HFF-Myc (cell line): ENCODE measurements around the gene MOCS1.
A peak's percentile ranks its signal among the peaks of the same experiment; 100 is the strongest.

ENCODE experiments used
- DNase-seq: peaks from one replicate; pipeline ENCODE4 v3.0.0-alpha.2; 2011; ENCODE audit warnings: low read depth; ENCODE audit errors: extremely low read depth
- H3K4me3 ChIP-seq: replicated peaks from 2 replicates; pipeline ENCODE4 v1.5.1; 2011; ENCODE audit warnings: low read depth, mild to moderate bottlenecking, control low read depth, low read length
- TF ChIP-seq, protein P1 (sequence below): IDR thresholded peaks from 2 replicates; pipeline ENCODE4 v1.5.1; 2012; ENCODE audit warnings: mild to moderate bottlenecking, low read depth, low read length, control low read depth; ENCODE audit errors: missing control alignments

The MOCS1 gene

GRCh38 chr6:39938773-39939654, 4.8 kb upstream of the MOCS1 start:
- H3K4me3 ChIP-seq, result no peak overlapping the region
- DNase-seq, result no peak
- TF ChIP-seq, protein P1, sequence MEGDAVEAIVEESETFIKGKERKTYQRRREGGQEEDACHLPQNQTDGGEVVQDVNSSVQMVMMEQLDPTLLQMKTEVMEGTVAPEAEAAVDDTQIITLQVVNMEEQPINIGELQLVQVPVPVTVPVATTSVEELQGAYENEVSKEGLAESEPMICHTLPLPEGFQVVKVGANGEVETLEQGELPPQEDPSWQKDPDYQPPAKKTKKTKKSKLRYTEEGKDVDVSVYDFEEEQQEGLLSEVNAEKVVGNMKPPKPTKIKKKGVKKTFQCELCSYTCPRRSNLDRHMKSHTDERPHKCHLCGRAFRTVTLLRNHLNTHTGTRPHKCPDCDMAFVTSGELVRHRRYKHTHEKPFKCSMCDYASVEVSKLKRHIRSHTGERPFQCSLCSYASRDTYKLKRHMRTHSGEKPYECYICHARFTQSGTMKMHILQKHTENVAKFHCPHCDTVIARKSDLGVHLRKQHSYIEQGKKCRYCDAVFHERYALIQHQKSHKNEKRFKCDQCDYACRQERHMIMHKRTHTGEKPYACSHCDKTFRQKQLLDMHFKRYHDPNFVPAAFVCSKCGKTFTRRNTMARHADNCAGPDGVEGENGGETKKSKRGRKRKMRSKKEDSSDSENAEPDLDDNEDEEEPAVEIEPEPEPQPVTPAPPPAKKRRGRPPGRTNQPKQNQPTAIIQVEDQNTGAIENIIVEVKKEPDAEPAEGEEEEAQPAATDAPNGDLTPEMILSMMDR, result no peak

- H3K4me3 ChIP-seq, result no peak overlapping the region
- DNase-seq, result no peak
- TF ChIP-seq, protein P1, result no peak
Measured at GRCh38 chr6:39937686-39938333, 3.5 kb upstream of the MOCS1 start.

DNA sequence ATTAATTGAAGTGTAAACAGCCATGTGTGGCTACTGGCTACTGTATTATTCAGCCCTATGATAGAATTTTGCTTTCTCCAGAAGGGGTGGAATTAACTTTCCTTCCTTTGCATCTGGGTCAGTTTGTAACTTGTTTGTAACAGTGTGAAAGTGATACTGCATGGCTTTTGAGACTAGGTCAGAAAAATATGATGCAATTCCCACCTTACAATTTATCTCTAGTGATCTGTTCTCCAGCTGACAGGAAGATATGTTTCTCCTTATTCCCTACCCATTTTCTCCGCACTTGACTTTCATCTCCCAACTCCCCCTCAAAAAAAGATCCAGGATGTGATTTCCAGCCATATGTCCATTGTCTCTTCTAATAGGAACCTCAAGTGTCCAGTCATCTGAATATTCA, 2.6 kb upstream of the MOCS1 start:
- TF ChIP-seq, protein P1, result no peak
- no peak for DNase-seq
- H3K4me3 ChIP-seq, result no peak overlapping the region

DNA sequence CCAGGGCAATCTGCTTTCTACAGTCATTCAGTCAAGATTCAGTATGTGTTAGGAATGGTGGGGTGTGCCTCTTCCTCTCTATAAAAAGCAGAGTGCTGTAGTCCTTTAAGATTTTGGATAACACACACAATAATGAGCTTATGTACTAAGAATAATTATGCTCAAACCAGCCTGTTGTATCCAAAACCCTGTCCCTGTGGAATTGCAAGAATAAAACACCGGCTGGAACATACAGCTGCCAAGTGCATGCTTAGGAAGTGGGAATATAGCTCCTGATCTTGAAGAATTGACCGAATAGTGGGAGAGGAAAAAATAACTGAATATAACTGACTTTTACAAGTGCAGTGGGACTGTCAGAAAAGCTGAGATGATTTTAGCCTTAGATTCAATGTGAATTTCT, 979 bp upstream of the MOCS1 start:
- no peak for DNase-seq
- H3K4me3 ChIP-seq, result no peak overlapping the region
- TF ChIP-seq, protein P1, result no peak

DNA sequence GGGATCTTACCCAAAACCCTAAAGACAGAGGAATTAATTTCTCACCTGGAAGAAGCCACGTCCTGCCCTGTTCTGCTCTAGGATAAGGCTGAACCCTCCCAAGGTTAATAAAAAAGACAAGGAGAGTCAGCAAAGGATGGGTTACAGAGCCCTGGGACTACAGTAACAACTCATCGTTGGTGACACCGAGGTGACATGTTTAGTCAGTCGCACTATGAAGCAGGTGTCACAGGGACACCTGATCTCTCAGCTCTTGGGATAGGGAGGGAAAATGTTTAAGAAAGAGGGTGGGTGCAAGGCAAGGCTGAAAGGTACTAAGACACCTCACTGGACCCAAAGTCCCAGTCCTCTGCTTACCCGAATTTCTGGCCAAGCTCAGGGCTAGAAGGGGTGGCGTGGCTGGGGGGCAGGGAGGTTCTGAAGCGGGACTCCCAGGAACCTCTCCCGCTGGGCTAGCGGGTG, 562 bp downstream of the MOCS1 start:
- TF ChIP-seq, protein P1, result no peak
- DNase-seq, result no peak
- H3K4me3 ChIP-seq, result peak overlapping the region; percentile 70

- no peak for DNase-seq
- TF ChIP-seq, protein P1, result no peak
- H3K4me3 ChIP-seq, result no peak overlapping the region
Measured at GRCh38 chr6:39932386-39932910, 1.8 kb downstream of the MOCS1 start.
